ENCODE results near the gene CRYGB.

DNA sequence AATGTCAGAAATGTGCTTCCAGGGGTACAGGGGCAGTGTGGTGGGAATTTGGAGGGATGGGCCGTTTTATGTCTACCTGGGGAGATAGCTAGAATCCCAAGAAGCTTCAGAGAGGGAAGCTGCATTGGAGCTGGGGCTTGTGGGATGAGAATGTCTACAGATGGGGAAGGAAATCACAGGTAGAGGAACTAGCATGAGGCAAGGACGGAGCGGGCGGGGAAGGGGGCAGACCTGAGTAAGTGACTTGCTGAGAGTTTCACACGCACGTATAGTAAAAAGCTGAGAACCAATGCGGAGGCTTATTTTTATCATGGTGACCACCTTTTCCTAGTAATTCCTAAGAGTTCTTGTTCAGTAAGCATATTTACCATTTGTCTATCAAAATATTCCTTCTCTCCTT, 37.6 kb upstream of the CRYGB start:
- TF ChIP-seq, protein P1, sequence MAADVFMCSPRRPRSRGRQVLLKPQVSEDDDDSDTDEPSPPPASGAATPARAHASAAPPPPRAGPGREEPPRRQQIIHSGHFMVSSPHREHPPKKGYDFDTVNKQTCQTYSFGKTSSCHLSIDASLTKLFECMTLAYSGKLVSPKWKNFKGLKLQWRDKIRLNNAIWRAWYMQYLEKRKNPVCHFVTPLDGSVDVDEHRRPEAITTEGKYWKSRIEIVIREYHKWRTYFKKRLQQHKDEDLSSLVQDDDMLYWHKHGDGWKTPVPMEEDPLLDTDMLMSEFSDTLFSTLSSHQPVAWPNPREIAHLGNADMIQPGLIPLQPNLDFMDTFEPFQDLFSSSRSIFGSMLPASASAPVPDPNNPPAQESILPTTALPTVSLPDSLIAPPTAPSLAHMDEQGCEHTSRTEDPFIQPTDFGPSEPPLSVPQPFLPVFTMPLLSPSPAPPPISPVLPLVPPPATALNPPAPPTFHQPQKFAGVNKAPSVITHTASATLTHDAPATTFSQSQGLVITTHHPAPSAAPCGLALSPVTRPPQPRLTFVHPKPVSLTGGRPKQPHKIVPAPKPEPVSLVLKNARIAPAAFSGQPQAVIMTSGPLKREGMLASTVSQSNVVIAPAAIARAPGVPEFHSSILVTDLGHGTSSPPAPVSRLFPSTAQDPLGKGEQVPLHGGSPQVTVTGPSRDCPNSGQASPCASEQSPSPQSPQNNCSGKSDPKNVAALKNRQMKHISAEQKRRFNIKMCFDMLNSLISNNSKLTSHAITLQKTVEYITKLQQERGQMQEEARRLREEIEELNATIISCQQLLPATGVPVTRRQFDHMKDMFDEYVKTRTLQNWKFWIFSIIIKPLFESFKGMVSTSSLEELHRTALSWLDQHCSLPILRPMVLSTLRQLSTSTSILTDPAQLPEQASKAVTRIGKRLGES (CRISPR knock-in tag; IDR thresholded peaks at IDR 0.05; ENCODE audit: borderline replicate concordance) = no peak
- no peak for TF ChIP-seq TGIF2 (CRISPR knock-in tag; IDR thresholded peaks at IDR 0.05)
- TF ChIP-seq, protein P2, sequence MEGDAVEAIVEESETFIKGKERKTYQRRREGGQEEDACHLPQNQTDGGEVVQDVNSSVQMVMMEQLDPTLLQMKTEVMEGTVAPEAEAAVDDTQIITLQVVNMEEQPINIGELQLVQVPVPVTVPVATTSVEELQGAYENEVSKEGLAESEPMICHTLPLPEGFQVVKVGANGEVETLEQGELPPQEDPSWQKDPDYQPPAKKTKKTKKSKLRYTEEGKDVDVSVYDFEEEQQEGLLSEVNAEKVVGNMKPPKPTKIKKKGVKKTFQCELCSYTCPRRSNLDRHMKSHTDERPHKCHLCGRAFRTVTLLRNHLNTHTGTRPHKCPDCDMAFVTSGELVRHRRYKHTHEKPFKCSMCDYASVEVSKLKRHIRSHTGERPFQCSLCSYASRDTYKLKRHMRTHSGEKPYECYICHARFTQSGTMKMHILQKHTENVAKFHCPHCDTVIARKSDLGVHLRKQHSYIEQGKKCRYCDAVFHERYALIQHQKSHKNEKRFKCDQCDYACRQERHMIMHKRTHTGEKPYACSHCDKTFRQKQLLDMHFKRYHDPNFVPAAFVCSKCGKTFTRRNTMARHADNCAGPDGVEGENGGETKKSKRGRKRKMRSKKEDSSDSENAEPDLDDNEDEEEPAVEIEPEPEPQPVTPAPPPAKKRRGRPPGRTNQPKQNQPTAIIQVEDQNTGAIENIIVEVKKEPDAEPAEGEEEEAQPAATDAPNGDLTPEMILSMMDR (CRISPR knock-in tag; IDR thresholded peaks at IDR 0.05) = no peak

Measured in HepG2 (cell line).